Heart left ventricle (tissue), 13 donors: ENCODE results near the gene BRS3.

Source experiments
- CTCF ChIP-seq, 12 donors: fragments of 200-600 bp; sonication (generic) in 4 of 12; IDR thresholded peaks; one replicate each; pipeline versions ENCODE4 v1.5.0 to v1.8.0; 2018 to 2022; ENCODE audit warnings: antibody characterized with exemption in 12 of 12, mild to moderate bottlenecking in 5 of 12
- POLR2A ChIP-seq, 2 donors: fragments of 450-650 bp; IDR thresholded peaks; one replicate each; pipeline ENCODE4 v1.6.1; 2017; ENCODE audit warnings: antibody characterized with exemption in 2 of 2, mild to moderate bottlenecking in 2 of 2, moderate library complexity in 2 of 2
- donor health status: ischemic (EF 13 %, LVEDD 7.1; RV severe dilation, severe dysfunction).
- donor health status: DM: no; HTN: yes; CAD: no.
- donor health status: DM: no; HTN: no; CAD: no.
- donor health status: ischemic (EF 25% LVEDD 6.9; RV normal size, moderate dysfunction).
- donor health status: ischemic (EF 25% LVEDD 5.7; RV mildly dilated, moderate dysfunction).
- donor health status: ischemic (EF 35%, LVEDD 5.7; RV mildly dilated, moderate dysfunction).
- donor health status: nonischemic (EF 11% LVEDD 7.7; RV severe dilation, severe dysfunction).
- donor health status: DM: yes; HTN: yes; CAD: no.
- donor health status: PGD.
- donor health status: ischemic (EF 29% LVEDD 5.4; RV normal size, mild dysfunction).
- donor health status: nonischemic (EF 23%, LVEDD 6.1; RV moderate dilation, normal function).

GRCh38 chrX:136495043-136495442 lies 7.3 kb downstream of the BRS3 start:
- TF ChIP-seq CTCF (IDR thresholded peaks at IDR 0.05) = no peak
- no peak for TF ChIP-seq POLR2A (IDR thresholded peaks at IDR 0.05)
